Activated naive CD4-positive, alpha-beta T cell (primary cell): ENCODE measurements around the gene RPL11.
"Not testable (repeated sequence)": the region's sequence is repeated elsewhere in the genome, so short reads cannot be mapped to it uniquely, and the experiment has no call there.

Experiments used
- DNase-seq, 4 experiments: peaks; one replicate each; lab custom pipeline; 2025; lab: John Stamatoyannopoulos, UW

RPL11 gene

DNA sequence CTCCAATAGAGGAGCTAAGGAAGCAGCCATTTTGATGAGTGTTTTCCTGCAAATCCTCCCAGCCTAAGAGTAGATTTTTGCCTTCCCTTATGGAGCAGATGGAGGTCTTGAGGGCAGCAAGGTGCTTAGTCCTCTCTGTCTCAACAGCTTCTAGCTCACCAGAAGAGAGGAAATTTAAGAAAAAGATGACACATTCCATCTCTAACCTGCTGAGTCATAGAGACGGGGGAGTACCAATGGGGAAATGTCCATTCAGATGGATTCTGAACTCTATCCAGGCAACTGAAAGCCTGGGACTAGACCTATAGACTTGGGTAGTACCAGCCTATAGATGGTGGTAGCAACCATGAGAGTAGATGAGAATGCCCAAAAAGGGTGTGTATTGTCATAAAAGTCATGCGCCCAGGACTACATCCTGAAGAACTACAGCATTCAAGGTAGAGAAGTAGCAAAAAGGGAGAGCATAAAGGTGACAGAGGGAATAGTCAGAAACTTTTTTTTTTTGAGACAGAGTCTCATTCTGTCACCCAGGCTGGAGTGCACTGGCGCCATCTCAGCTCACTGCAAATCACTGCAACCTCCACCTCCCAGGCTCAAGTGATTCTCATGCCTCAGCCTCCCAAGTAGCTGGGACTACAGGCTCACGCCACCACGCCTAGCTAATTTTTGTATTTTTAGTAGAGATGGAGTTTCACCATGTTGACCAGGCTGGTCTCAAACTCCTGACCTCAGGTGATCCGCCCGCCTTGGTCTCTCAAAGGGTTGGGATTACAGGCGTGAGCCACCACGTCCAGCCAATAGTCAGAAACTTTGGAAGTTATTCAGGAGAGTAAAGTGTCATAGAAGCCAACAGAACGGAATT lies 41.0 kb downstream of the RPL11 start:
- DNase-seq, result no peak

DNA sequence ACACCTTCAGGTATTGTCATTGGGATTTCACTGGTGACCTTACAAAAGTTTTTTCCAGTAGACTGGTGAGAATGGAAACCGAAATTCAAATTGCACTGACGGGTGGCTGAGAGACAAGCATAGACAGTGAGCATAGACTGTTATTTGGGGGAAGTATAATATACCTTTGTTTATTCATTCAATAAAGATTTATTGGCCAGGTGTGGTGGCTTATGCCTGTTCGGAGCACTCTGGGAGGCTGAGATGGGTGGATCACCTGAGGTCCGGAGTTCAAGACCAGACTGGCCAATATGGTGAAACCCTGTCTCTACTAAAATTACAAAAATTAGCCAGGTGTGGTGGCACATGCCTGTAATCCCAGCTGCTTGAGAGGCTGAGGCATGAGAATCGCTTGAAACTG lies 41.7 kb downstream of the RPL11 start:
- DNase-seq, result not testable (repeated sequence)

DNA sequence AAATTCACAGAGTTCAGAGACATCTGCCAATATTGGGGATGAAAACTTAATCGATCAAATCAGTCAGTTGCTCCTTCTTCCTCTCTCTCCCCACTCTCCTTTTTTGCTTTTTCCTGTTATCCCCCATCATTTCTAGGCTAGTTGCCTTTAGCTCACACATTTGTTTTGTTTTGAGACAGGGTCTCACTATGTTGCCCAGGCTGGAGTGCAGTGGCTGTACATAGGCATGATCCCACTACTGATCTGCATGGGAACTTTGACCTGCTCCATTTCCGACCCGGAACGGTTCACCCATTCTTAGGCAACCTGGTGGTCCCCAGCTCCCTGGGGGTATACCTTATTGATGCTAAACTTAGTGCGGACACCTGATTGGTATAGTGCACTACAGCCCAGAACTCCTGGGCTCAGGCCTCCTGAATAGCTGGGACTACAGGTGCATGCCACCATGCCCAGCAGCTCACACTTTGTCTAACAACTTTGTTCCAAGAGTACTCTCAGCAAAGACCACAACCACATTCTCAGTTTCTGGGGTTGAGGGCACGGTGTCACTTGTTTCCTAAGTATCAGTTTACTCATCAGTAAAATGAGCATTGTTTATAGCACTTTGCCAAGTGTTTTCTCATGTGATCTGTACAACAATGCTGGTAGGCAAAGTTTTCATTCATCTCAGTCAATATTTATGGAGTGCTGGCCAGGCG lies 45.0 kb downstream of the RPL11 start:
- no peak for DNase-seq

DNA sequence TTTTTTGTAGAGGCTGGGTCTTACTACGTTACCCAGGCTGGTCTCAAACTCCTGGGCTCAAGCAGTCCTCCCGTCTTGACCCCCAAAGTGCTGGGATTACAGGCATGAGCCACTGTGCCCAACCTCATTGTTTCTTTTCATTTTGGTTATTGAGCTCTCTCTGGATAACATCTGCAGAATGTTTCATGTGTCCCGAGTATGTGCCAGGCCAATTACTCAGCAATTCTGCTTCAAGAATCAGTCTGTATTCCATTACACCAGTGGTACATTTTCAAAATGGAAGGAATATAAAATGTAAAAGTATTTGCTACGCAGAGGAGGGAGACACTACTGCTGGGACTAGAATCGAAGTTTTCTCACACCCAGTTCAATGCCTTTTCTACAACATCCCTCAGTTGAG lies 50.0 kb downstream of the RPL11 start:
- DNase-seq, result no peak

DNA sequence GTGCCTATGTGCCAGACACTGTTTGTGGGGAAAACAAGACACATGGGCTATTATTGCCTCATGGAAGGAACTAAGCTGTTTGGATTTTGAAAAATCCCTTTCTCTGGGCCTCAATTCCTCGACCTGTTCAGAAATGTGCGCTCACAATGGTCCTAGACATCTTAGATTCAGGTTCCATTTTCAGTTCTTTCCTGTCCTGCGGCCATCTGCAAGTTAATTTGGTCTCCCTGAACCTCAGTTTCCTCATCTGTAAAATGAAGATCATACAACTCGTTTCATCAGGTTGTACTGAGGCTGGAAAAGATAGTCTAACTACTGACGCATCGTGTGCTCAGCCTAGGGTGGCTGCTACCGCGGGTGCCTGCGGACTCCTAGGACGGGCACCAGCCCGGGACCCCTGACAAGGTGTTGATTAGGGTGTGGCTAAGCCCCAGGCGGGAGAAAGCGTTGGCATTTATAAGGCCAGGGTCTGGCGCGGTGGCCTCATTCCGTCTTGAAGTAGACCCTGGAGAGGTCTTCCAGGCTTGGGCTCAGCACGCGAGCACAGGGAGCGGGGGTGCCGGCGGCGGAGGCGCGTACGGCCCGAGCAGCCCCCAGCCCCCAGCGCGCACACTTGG lies 51.2 kb downstream of the RPL11 start:
- peak in 2 of 4 experiments; percentile 28 to 32 for DNase-seq

DNA sequence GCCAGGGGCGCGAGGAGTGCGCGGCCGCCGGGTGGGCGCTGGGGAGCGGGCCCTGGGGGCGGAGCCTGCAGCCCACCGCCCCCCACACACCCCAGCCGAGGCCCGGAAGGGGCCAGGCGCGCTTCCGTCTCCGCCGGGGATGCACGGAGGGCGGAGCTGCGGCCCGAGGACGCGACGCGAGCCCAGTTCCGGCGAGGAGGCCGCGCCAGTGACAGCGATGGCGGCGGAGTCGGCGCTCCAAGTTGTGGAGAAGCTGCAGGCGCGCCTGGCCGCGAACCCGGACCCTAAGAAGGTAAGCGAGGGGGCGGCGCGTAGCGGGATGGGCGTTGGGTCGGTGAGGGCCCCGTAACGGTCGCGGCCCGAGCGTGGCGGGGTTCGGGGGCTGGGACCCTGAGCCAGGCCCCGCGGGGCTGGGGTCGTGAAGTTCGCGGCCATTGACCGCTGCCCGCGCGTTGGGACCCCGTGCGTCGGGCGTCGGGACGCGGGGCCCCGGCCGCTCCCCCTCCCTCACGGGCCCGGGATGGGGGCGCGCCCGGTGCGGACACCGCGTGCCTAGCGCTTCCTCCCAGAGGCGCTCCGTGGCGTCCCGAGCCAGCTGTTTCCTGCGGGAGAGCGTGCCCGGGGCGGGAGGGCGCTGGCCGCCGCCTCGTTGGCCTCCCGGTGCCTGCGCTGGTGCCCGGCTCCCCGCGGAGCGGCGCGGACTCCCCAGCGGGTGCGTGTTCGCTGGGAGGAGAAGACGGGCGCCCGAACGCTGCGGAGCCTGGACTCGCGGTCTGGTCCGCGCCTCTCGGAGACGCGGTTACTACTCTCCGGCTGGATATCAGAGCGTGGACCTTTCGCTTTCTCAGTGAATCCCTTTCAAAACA lies 51.9 kb downstream of the RPL11 start, which contains the start of gene ELOA:
Gene ELOA (plus strand): TSS at position 185 of the 866 bp plus-strand sequence. CDS start 33 bp downstream, at position 218.
- DNase-seq, result peak; percentile 41 to 75 (median 52)

DNA sequence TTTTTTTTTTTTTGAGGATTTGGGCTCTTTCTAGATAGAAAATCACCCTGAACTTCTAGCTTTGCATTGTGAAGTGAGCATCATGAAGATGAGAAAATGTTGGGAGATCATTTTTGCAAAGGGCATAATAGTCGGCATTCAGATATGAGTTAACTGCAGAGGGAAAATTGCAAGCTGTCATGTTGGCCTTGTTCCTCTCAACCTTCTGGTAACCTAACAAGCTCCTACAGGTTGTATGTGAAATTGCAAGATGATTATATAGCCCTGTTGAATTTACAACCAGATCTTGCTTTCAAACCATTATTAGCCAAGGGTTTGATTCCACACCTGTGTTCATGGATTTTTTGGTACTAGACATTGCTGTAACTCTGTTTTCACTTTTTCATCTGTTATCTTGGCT lies 53.9 kb downstream of the RPL11 start:
- DNase-seq, result no peak
